Stimulated activated CD4-positive, alpha-beta T cell treated with anti-CD3 and anti-CD28 coated beads, Interleukin-1b, Interleukin-23, amount 100 ng/mL, for 1 hour (primary cell): ENCODE measurements around the gene TEX30.

ENCODE experiments used
- DNase-seq, 2 donors: peaks; one replicate each; pipeline ENCODE4 v3.0.0-alpha.2; 2020; ENCODE audit warnings: low read depth in 2 of 2

The TEX30 gene

GRCh38 chr13:102779436-102780159, 6.0 kb upstream of the TEX30 start:
- no peak for DNase-seq

GRCh38 chr13:102777736-102778135, 4.2 kb upstream of the TEX30 start:
- DNase-seq: no peak

GRCh38 chr13:102776271-102776670, 2.7 kb upstream of the TEX30 start:
- no peak for DNase-seq

DNA sequence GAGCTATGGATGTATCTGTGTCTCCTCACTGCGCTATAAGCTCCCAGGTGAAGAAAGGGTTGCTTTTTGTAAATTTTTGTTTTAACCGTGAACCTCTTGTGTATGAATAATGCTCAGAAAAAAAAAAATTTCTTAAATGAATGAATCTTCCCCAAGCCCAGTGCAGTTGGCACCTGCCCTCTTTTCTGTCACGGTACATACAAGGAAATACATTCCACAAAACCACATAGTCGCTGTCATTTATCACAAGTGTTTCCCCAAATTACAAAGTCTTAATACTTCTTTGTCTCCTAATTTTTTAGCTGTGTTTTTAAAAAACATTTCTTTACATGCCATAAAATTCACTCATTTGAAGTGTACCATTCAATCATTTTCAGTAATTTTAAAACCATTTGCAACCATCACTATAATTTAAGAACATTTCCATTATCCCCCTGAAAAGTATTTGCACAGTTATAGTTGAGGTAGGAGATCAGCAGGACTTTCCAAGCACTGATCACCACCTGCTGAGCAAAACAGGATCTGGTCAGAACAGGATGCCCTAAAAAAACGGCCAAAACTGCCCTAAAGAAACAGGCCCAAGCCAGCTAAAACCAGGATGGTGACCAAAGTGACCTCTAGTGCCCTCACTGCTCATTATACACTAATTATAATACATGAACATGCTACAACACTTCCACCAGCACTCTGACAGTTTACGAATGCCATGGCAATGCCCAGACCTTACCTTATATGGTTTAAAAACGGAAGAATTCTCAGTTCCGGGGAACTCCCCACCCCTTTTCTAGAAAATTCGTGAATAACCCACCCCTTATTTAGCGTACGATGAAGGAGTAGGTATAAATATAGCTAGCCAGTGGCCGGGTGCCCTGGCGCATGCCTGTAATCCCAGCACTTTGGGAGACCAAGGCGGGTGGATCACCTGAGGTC, 1.3 kb upstream of the TEX30 start:
- DNase-seq: no peak

DNA sequence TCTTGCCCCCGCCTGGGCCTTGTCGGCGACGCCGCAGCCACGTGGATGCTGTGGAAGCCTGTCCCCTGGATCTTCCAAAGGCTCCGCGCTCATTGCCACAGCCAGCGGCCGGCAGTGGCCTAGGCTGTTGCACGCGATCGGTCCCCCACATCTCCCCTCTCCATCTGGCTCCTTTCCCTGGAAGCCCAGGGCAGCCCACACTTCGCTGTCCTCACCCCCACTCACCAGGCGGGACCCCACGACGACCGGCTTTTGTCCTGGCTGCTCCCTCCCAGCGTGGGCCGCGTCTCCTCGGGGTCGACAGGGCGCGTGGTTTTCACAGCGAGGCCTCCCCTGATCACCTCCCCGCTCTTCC, 605 bp upstream of the TEX30 start:
- no peak for DNase-seq

DNA sequence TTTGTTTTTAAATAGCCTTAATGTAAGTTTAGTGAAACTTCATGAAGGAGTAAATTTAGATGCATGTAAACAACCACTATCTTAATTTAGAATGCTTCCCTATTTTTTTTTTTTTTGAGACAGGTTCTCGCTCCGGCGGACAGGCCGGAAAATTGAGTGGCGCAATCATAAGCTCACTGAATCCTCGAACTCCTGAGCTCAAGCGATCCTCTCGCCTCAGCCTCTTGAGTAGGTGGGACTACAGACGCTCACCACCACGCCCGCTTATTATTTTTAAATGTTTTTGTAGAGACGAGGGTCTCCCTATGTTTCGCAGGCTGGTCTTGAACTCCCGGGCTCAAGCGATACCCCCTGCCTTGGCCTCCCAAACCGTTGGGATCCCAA, 1.6 kb downstream of the TEX30 start:
- no peak for DNase-seq

DNA sequence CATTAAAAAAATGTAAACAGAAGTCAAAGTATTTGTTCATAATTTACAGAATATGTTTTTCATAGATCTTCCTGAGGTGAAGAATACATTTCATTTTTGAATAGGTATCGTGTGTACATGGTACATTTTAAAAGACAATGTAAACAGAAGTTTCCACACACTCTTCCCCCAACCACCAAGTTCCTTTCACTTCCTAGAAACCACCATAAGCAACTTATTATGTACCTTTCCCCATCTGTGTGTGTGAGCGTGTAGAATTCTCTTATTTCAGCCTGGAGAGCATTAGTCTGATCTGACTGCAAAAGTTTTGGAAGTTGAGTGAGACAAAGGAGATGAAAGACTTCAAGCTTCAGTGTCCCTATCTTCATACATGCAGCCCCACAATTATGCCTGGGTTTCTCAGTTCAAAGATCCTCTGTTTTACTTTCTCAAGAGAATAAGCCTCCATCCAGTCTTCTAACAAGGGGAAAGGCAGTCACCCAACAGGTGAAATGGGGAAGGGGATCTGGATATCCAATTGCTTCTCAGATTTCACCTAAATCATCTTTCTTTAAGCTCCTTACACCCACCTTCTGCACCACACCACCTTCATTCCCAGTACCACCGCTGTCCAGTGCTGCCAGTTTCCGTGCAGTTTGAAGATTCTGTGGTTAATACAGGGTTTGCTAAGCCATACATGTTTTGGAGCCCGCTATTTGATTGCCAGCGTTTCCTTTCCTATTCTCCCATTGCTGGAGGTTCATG, 2.1 kb downstream of the TEX30 start:
- no peak for DNase-seq

- DNase-seq: no peak
Observed at GRCh38 chr13:102770435-102770834, 3.2 kb downstream of the TEX30 start.

- DNase-seq: no peak
Observed at GRCh38 chr13:102769679-102770078, 3.9 kb downstream of the TEX30 start.

DNA sequence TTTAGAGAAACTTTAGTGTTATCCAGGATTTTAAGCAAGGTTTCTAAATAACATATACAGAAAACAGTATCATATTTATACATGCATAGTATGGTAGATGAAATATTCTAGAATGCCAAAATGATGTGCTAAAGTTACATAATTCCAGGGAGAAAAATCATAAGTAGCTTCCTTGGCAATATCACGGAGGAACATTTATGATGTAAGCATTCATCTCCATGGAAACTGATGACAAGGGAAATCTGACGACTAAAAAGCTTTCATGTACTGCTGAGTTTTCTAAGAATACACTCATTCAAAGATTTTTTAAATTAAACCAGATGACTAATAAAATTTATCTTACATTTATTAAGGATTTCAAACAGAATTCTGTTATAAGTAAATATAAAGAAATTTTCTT, 4.7 kb downstream of the TEX30 start:
- no peak for DNase-seq

DNA sequence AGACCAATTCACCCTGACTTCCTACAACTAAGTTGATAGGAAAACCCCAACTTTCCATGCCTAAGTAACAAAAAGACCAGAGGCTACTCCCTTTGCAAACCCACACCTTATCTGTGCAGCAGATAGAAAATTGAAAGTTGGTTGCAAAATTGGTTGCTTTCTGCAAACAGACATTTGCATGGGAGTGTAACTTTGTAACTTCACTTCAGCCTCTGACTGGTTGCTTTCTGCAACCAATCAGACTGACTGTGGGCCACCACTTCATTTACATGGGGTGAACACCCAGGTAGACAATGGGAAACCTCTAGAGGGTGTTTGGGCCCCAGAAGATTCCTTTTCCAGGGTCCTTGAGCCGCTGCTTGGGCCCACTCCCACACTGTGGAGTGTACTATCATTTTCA, 9.8 kb downstream of the TEX30 start:
- DNase-seq: no peak

DNA sequence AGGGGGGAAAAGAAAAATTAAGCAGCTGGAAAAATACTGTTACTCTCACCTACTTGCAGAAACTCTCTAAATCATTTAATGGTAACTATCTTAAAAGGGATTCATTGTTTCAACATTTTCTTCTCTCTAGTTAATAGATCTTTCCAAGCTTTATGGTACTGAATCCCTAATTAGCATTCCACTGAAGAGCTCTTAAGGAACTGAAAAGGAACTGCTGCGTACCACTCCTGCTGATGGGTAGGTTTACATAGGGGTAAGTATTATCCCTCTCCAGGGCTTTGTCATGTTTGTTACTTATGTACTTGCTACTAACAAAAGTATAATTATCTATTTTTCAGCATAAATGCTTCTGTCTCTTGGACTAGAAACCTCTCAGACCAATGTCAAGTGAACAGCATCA, 12.5 kb downstream of the TEX30 start:
- no peak for DNase-seq

GRCh38 chr13:102758842-102759241, 14.7 kb downstream of the TEX30 start:
- DNase-seq: no peak

- DNase-seq: no peak
Observed at GRCh38 chr13:102757006-102757405, 16.6 kb downstream of the TEX30 start.

DNA sequence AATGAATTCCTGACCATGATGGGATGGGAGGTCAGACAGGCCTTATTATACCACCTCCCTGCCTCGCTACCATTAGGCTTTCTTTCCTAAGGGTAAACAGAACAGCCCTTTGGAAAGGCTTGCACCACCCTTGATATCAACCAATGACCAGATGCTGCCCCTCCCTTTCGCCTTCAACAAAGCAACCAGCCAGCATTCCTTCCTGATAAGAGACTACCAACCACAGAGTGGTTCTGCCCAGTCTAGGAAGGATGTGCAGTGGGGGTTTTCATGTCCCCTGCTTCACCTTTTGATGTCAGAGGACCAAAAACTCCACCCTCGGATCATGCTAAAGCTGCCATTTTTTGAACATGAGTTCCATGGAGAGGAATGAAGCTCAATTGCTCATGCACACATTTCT, 21.7 kb downstream of the TEX30 start:
- DNase-seq: no peak

DNA sequence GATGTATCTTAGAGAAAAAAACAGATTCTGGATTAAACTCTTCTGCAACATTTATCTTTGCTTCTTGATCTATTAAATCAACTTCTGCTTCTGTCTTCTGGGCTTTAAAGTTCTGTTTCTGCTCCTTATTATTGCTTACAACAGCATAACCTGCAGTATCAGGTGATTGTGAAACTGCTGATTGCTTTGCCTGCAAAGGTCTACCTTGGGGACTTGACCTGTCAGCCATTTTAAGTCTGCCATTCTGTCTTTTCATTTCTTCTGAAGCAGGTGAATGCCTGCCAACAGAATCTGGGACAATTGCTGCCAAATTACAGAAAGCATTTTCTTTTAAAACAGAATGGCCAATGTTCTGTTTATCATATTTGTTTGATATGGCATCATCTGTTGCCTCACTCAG, 31.1 kb downstream of the TEX30 start:
- no peak for DNase-seq

- no peak for DNase-seq
Observed at GRCh38 chr13:102742101-102742500, 31.5 kb downstream of the TEX30 start.

DNA sequence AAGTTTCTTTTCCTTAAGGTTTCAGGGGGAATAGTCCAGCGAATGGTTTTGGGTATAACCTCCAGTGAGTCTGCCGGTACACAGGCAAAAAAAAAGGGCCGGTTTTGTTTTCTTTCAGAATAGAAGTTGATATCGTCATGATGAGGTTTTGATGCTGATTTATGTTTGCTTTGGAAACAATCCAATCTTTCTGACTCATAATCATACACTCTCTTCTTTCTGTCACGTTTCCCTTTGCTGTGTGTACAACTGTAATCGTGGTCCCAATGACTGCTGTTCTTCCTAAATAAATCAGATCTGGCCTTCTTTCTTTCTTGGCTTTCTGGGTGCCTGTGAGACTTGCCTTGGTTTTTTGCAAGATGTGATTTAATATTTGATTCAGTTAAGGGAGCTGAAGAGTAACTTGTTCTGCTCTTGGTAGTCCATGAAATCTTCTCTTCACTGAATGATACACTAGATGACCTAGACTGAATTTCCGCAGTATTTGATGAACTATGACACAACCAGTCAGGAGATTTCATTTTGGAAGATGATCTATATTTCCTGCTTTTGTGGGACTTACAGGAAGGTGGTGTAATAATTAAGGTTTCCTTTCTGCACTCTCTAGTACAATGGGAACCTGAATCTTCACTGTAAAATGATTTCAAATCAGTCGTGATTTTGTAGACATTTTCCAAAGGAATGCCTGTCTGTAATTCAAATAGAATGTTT, 43.9 kb downstream of the TEX30 start:
- DNase-seq: no peak

DNA sequence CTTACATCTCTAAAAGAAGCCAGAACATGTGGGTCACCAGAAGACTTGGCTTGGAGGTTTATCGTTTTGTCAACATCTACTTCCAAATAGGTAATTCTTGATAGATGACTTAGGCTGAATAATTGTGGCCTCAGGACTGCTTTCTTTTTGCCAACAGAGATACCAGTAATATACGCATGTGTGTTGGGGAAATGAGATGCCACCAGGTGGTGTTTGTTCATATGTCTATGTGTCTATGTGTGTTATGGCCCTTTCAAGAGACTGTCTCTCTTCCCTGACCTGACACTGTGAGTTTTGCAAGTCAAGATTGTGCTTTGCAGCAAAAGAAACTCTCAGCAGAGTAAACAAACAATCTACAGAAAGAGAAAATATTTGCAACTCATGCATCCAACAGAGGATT, 47.2 kb downstream of the TEX30 start:
- no peak for DNase-seq

GRCh38 chr13:102724923-102725322, 48.7 kb downstream of the TEX30 start:
- no peak for DNase-seq

DNA sequence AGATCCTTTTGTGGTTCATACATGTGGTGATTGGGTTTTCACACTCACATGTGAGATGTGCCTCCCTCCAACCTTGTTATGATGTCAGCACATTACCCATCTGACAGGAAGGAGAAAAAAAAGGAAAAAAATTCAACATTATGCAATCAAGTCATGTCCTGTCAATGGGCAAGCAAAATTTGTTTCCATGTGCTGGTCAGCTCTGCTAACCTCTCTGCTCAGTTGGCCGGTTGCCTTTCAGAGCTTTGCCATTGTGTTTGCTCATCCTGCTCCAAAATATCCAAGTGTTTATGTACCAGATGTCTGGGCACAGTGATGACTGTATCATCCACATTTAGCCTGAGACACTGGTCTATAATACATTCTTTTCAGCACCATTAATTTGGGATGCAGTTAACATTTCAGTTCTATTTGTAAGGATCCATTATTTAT, 51.8 kb downstream of the TEX30 start:
- no peak for DNase-seq

DNA sequence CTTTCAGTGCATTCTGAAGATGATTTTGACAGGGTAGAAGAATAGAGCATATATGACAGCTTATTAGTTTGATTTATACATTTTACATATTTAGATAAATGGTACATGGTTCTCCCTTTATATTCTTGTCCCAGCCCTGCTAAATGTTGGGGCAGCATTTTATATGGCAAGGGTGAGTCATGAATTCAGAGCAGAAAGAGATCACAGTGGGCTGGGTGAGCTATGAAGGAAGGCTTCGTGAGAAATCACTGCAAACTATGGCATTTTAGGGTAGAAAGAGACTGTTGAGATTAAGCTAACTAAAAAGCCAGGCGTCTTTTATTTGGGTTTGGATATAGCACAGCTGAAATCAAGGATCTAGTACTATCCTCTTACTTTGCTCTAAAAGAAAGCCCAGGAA, 54.8 kb downstream of the TEX30 start:
- DNase-seq: no peak
